SU-DHL-6 (cell line): Measurements from ENCODE around the gene RAD9A.

Experiments used
- H2AFZ ChIP-seq: fragments of 200-600 bp; sonication (generic); 2 replicates; pipeline ENCODE4 v1.6.1; 2014; ENCODE audit warnings: low read depth, mild to moderate bottlenecking, moderate library complexity, mixed read lengths, antibody characterized with exemption, low read length; ENCODE audit not compliant: severe bottlenecking
- H3F3A ChIP-seq: fragments of 200-600 bp; shearing (Covaris generic); 2 replicates; pipeline ENCODE4 v1.6.0; 2016; ENCODE audit warnings: antibody characterized with exemption, mild to moderate bottlenecking; ENCODE audit not compliant: insufficient read depth
- H3K27ac ChIP-seq: fragments of 200-600 bp; sonication (generic); 2 replicates; pipeline ENCODE4 v1.5.1; 2016; ENCODE audit warnings: low read depth, mild to moderate bottlenecking, low read length, moderate library complexity, mixed read lengths
- H3K27me3 ChIP-seq: fragments of 200-600 bp; sonication (generic), shearing (Covaris generic); 2 replicates; pipeline ENCODE4 v1.6.0; 2014; ENCODE audit warnings: mild to moderate bottlenecking, low read length
- H3K36me3 ChIP-seq: fragments of 200-600 bp; sonication (generic); 2 replicates; pipeline ENCODE4 v1.6.1; 2014; ENCODE audit warnings: mild to moderate bottlenecking, low read length, mixed read lengths
- H3K4me2 ChIP-seq: fragments of 300-600, 200-600 bp; shearing (Covaris generic), sonication (generic); 2 replicates; pipeline ENCODE4 v1.6.0; 2014; ENCODE audit warnings: low read length, low read depth, mild to moderate bottlenecking; ENCODE audit not compliant: poor library complexity, severe bottlenecking
- H3K4me3 ChIP-seq: fragments of 200-600 bp; sonication (generic); 2 replicates; pipeline ENCODE4 v1.5.1; 2014; ENCODE audit warnings: antibody characterized with exemption, low read length, mild to moderate bottlenecking, mixed read lengths; ENCODE audit not compliant: insufficient read depth, poor library complexity, severe bottlenecking
- H3K79me2 ChIP-seq: fragments of 200-600 bp; sonication (generic); 2 replicates; pipeline ENCODE4 v1.6.1; 2014; ENCODE audit warnings: mild to moderate bottlenecking, low read length, moderate library complexity; ENCODE audit not compliant: insufficient read depth
- H3K9ac ChIP-seq: fragments of 200-600 bp; sonication (generic); 2 replicates; pipeline ENCODE4 v1.7.0; 2014; ENCODE audit warnings: mild to moderate bottlenecking, low read length
- H3K9me2 ChIP-seq: fragments of 200-600 bp; sonication (generic); replicated peaks from 2 replicates; pipeline ENCODE4 v1.6.1; 2014; ENCODE audit warnings: low read length; ENCODE audit not compliant: insufficient read depth
- H3K9me3 ChIP-seq: fragments of 200-600 bp; sonication (generic); 2 replicates; pipeline ENCODE4 v1.6.1; 2014; ENCODE audit warnings: low read length, mixed read lengths; ENCODE audit not compliant: insufficient read depth
- H4K20me1 ChIP-seq: fragments of 200-600 bp; sonication (generic); 2 replicates; pipeline ENCODE4 v1.6.1; 2014; ENCODE audit warnings: low read depth, mild to moderate bottlenecking, antibody characterized with exemption, low read length, moderate library complexity, mixed read lengths
- EZH2phosphoT487 ChIP-seq: fragments of 200-600 bp; sonication (generic), shearing (Covaris generic); conservative IDR thresholded peaks from 2 replicates; pipeline ENCODE4 v1.6.1; 2018; ENCODE audit warnings: mild to moderate bottlenecking, antibody characterized with exemption, low read length, moderate library complexity, mixed read lengths
- TF ChIP-seq, protein P1 (sequence below): fragments of 200-600 bp; sonication (generic); IDR thresholded peaks from one replicate; pipeline ENCODE4 v1.5.1; 2017; ENCODE audit warnings: antibody characterized with exemption, mild to moderate bottlenecking, low read length, moderate library complexity; ENCODE audit not compliant: insufficient read depth, poor library complexity, severe bottlenecking

RAD9A gene

DNA sequence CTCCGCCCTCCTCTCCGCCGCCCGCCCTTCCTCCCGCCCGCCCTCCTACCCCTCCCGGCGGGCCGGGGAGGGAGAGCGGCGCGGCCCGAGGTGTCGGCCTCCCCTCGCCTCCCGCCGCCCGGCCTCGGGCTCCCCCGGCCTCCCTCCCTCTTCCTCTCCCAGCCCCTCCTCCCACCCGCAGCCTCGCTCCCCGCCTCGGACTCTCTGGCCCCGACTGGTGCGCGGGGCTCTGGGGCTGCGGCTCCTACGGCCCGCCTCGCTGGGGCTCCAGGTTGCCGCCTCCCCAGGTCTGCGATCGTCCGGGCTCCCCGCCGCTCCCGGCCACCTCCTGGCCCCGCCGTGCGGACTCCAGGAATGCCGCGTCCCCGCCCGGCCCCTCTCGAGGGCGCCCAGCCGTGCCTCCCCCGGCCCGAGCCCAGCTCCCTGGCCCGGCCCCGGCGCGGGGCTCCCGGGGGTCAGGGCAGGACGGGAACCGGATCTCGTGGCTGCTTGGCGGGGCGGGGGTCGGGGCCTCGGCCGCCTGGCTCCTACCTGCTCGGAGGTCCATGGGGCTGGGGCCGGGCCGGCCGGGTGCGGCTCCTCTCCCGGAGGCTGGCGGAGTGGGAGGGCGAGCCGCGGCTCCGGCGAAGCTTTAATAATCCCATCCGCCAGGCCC is 18.7 kb upstream of the RAD9A start, which contains the start of gene CLCF1:
TSS of gene CLCF1 (minus strand) at position 606 of the 655 bp plus-strand sequence. CDS start at position 547, 59 bp downstream.
- no peak within 1 kb of the TSS for H3K27ac ChIP-seq
- no peaks in the 10 kb centered on the region for H3K9me3 ChIP-seq
- no peaks in the 10 kb centered on the region for H3K36me3 ChIP-seq
- peak within 1 kb of the TSS; percentile 62 for H3K4me2 ChIP-seq
- no peaks in the 10 kb centered on the region for H3F3A ChIP-seq
- H4K20me1 ChIP-seq: no peaks in the 10 kb centered on the region
- H3K4me3 ChIP-seq: peak within 1 kb of the TSS; percentile 55
- no peak for TF ChIP-seq EZH2phosphoT487
- TF ChIP-seq, protein P1, sequence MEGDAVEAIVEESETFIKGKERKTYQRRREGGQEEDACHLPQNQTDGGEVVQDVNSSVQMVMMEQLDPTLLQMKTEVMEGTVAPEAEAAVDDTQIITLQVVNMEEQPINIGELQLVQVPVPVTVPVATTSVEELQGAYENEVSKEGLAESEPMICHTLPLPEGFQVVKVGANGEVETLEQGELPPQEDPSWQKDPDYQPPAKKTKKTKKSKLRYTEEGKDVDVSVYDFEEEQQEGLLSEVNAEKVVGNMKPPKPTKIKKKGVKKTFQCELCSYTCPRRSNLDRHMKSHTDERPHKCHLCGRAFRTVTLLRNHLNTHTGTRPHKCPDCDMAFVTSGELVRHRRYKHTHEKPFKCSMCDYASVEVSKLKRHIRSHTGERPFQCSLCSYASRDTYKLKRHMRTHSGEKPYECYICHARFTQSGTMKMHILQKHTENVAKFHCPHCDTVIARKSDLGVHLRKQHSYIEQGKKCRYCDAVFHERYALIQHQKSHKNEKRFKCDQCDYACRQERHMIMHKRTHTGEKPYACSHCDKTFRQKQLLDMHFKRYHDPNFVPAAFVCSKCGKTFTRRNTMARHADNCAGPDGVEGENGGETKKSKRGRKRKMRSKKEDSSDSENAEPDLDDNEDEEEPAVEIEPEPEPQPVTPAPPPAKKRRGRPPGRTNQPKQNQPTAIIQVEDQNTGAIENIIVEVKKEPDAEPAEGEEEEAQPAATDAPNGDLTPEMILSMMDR: no peak
- H3K9ac ChIP-seq: peak within 1 kb of the TSS; percentile 60
- H3K9me2 ChIP-seq: no peaks in the 10 kb centered on the region
- no peaks in the 10 kb centered on the region for H3K27me3 ChIP-seq
- no peaks in the 10 kb centered on the region for H3K79me2 ChIP-seq
- H2AFZ ChIP-seq: peak within 1 kb of the TSS; percentile 68

DNA sequence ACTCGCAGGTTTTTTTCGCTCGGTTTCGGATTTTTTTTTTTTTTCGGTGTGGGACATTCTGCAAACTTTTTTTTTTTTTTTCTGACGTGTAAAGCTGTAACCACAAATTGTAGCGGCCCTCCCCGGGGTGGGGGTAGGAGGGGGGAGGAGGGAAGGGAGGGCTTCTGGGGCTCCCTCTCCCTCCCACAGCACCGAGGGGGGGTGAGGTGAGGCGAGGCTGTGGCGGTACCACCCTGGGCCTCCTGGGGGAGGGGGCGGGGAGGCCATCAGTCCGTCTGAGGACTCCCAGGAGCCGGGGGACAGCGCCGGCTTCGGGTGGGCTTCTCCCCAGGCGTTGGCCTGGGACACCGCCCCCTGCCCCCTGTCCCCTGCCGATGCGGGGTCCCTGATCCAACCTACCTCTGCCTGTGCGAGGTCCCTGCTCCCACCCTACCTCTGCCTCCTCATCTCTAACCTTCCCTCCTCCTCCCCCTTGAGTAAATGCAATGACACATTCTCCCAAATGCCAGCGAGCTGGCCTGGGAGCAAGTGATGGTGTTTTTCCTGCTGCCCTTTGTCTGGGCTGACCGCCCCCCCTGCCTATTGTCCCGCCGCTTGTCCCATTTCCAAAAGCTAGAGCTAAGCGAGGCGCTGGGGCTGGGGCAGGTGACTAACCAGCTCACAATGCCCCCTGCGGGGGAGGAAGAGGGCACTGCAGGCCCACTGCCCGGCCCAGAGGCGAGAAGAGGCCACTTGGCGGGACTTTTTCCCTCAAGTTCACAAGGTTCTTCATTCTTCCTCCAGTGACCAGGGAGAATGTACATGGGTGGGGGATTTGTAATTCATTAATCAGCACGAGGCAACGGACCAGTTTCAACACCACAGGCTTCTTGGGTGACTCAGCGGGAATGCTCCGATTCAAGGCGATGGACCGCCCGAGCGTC is 17.9 kb upstream of the RAD9A start:
- Histone ChIP-seq H3K9ac (peak overlapping the region; percentile 60), H3K27ac (no peak overlapping the region), H4K20me1 (no peaks in the 10 kb centered on the region), H3K4me3 (peak overlapping the region; percentile 55), H3K9me3 (no peaks in the 10 kb centered on the region), H3K36me3 (no peaks in the 10 kb centered on the region), H2AFZ (peak overlapping the region; percentile 68), H3K9me2 (no peaks in the 10 kb centered on the region), H3K27me3 (no peaks in the 10 kb centered on the region), H3K79me2 (no peaks in the 10 kb centered on the region), H3K4me2 (peak overlapping the region; percentile 62), H3F3A (no peaks in the 10 kb centered on the region)
- TF ChIP-seq EZH2phosphoT487: no peak
- TF ChIP-seq, protein P1: no peak

DNA sequence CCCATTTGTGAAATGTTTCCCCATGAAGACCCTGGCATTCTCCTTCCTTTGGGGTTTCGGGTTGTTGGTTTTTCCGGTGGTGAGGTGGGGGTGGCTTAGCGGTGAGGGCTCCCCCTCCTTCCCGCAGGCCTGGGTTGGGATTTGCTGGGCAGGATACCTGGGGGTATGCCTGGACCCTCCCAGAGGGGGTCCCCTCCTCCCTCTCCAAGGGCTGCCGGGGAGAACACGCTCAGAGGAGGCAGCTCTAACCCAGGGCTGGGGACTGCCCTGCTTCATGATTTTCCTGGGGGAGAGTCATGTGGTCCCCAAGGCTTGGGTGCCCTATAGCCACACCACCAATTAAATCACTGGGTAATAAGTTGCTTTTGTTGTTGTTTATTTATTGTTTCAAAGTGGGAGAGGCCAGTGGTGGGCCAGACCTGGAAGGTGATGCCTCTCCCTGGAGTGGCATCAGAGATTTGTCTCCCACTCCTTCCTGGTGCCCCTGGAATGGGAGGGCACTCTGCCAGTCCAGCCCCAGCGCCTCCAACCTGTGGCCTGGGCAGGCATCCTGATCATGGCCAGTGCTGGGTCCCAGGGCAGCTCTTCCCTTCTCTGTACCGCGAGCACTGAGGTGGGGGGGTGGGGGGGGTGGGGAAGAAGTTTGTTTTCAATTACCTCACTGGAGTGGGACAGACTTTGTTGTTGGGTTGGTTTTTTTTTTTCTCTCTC is 17.1 kb upstream of the RAD9A start:
- H3K4me3 ChIP-seq: no peak overlapping the region
- TF ChIP-seq, protein P1: no peak
- no peak for TF ChIP-seq EZH2phosphoT487
- H3K9me3 ChIP-seq: no peaks in the 10 kb centered on the region
- no peaks in the 10 kb centered on the region for H3F3A ChIP-seq
- no peak overlapping the region for H3K27ac ChIP-seq
- H3K36me3 ChIP-seq: no peaks in the 10 kb centered on the region
- no peaks in the 10 kb centered on the region for H4K20me1 ChIP-seq
- H3K9me2 ChIP-seq: no peaks in the 10 kb centered on the region
- no peak overlapping the region for H2AFZ ChIP-seq
- H3K27me3 ChIP-seq: no peaks in the 10 kb centered on the region
- H3K79me2 ChIP-seq: no peaks in the 10 kb centered on the region
- H3K4me2 ChIP-seq: no peak overlapping the region
- no peak overlapping the region for H3K9ac ChIP-seq
